ENCODE results near the gene DBI.
"Not testable (repeated sequence)": the region's sequence is repeated elsewhere in the genome, so short reads cannot be mapped to it uniquely, and the experiment has no call there.

DBI gene

DNA sequence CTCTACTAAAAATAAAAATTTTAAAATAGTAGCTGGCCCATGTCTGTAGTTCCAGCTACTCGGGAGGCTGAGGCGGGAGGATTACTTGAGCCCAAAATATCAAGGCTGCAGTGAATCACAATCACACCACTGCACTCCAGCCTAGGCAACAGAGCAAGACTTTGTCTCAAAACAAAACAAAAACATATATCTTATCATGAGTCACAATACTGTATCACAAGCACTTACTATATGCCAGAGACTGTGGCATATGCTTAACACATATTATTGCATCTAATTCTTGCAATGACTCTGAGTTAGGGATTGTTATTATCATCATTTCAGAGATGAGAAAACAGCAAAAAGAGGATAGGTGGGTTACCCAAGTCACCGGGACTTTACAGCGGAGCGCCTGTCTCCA lies 35.3 kb downstream of the DBI start:
- no peak for DNase-seq (ENCODE audit: low spot score)

DNA sequence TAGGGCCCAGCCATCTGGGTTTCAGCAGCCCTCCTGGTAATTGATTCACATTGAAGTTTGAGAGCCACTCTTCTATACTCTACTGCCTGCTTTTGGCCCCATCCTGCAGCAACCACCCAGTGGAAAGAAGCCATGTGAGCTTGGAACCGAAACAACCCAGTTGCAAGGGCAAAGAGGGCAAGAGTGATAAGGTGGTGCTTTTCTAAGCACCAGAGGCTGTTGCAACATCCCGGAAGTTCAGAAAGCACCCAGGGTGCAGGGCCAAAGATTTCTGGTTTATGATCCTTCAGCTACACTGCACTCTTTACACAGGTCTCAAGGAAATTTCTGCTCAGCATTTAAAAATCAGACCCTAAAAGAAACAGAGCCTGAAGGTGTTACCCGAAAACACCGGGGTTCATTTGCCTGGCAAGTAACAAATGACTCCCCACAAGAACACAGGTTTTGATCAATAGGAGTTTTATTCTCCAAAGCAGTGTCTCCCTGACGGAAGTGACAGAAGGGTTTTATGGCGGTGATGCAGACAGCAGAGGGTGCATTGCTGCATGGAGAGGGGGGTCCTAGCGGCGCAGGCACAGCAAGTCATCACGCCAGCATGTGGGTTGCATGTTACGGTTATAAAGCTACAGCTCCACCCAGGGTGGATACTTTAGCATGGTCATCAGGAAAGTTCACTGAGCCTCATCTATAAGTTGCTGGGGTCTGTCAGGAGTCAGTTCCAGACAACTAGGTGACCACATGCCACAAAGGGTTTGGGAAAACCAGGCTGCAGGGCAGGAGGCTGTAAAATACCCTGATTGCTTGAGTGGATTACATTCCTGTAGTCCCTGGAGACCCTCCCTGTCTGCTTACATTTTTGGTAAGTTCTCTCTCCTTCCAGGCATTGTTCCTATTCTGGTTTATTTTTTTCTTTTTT lies 36.1 kb downstream of the DBI start:
- DNase-seq (ENCODE audit: low spot score) = peak; percentile 64

DNA sequence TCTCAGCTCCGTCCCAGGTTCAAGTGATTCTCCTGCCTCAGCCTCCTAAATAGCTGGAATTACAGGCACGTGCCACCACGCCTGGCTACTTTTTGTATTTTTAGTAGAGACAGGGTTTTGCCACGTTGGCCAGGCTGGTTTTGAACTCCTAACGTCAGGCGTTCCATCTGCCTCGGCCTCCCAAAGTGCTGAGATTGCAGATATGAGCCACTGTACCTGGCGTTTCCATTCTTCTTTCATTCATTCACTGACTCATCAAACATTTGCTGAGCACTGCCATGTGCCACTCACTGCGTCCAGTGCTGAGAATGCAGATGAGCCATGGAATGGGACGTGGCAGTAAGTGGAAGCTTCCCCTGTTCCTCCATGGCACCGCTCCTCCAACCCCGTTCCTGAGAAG lies 36.8 kb downstream of the DBI start:
- DNase-seq (ENCODE audit: low spot score) = not testable (repeated sequence)

DNA sequence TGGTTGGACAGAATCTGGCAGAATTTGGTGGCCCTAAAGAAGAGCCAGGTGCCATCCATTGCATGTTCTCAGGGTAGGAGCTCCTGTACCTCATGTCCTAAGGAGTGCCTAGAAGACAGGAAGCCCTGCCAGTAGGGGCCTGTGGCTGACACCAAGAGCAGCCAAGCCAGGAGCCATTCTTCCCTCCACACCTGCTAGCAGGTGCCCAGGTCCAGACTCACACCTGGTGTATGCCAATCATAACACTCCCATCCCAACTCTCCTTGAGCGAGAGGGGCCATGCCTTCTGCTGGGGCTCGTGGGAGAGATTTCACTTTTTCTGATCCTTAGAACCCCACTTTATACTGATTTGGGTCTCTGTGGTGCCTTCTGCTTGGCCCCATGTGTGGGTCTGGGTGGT lies 38.4 kb downstream of the DBI start:
- no peak for DNase-seq (ENCODE audit: low spot score)

DNA sequence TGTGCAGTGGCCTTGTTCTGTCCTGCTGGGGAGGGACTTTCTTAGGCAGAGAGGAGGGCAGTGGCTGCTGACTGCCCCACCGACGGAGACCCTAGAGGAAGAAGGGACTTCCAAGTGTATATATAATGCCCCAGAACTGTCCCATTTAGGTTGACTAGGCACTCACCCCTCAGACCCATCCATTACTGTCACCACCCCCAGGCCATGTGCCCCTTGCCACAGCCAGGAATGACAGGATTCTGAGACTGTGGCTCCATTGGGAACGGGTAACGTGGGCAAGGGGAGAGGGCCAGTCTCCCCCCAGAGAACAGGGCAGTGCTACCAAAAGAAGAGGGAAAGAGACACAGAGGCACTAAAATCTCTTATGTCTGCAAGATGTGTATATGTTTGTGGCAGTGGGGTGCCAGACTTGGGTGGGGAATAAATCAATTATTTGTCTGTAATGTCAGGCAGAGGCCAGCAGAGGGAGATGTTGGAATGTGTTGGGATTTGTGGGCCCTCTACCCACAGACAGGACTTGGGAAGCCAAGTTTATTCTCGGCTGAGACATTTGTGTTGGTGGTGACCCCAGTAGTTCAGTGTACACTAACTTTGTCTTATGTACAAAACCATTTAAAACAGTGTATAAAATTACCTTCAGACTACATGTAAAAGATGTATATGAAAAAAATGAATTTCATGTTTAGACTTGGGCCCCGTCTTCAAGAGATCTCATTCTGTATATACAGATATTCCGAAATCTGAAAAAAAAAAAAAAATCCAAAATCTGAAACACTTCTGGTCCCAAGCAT lies 40.8 kb downstream of the DBI start:
- DNase-seq (ENCODE audit: low spot score) = no peak

DNA sequence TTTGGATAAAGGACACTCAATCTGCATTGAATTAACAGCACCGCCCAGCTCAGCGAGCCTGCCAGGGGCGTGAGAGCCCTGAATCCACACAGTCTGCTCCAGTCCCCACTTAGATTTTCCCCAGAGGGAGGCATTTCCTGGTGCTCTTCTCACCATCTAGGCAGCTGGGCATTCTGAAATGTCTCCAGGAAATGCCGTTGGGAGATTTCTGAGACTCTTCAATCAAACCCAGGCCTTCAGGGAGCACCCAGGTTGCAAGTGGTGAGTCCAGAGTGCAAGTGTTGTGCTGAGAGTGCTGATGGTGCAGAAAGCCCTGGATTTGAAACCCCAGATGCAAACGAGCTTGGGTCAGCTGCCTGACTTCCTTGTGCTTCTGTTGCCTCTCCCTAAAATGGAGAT lies 41.4 kb downstream of the DBI start:
- DNase-seq (ENCODE audit: low spot score) = no peak

DNA sequence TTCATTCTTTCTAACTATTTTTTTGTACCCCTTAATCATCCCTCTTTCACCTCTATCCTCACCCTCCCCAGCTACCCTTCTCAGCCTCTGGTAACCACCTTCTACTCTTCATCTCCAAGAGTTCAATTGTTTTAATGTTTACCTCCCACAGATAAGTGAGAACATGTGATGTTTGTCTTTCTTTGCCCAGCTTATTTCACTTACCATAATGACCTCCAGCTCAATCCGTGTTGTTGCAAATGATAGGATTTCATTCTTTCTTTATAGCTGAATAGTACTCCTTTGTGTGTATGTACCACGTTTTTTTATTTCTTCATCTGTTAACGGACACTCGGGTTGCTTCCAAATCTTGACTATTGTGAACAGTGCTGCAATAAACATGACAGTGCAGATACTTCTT lies 42.7 kb downstream of the DBI start:
- no peak for DNase-seq (ENCODE audit: low spot score)

DNA sequence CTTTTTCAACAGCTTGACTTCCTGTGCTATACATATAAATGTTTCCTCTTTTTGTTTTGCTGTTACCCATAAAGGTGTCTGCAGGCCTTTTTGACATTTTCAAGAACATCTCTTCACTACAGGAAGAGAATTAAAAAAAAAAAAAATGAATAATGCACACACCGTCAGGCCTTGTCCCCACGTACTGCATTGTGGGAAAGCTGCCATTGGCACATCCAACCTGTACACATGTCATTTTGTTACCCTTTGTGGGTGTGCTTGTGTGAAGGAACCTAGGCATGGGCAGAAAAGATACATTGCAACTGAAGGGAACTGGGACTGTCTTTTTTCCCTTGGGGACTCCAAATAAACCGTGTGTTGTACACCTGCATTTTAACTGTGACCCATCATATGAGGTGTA lies 48.1 kb downstream of the DBI start:
- no peak for DNase-seq (ENCODE audit: low spot score)

DNA sequence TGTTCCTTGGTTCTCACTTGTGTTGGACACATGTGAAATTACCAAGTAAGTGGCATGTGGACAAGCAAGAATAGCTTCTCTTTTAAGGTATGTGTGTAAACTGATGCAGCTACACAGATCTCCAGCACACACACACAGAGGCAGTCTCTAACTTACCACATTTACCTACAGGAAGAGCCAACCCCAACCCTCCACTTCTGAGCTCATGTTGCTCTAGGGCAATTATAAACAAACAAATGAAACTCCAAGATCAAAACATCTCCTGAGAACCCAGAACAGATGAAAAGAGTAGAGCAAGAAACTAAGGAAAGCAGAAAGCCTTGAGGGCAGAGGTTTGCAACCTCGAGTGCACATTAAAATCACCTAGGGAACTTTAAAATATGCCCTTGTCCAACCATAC lies 48.9 kb downstream of the DBI start:
- DNase-seq (ENCODE audit: low spot score) = no peak

DNA sequence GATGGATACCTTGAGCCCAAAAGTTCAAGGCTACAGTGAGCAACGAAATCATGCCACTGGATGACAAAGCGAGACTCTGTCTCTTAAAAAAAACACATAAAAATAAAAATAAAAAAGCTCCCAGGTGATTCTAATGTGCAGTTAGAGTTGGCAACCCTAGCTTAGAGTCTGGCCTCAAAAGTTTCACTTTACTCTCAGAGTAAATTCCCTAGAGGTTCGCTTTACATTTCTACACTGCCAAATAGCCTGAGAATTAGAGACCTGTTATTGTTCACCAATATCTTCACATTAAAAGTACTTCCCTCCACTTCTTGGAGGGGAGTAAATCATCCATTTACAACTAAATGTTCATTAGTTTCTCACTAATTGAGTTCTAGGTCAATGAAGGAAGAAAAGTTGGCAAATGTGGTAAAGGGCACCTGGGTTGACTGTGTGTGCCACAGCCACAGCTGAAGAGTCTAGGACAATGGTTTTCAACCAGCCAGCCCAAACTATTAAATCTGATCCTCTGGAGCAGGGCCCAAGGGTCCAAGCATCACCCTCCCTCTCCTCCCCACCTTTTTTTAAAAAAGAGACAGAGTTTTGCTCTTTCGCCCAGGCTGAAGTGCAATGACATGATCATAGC lies 49.6 kb downstream of the DBI start:
- no peak for DNase-seq (ENCODE audit: low spot score)

DNA sequence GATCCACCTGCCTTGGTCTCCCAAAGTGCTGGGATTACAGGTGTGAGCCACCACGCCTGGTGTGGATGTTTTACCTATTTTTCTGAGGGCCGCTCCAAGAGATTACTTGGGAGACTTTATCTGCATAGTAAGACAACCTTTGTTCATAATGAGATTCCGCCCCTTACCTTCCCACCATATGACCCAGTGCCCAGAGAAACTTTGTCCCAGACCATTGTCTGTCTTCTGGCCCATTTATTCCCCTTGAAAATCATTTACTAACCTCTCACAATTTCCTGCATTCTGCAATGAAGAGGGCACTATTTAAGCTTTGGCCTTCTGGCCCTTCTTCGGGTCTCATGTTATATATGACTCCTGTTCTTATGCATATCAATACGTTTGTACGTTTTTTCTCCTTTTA lies 51.1 kb downstream of the DBI start:
- no peak for DNase-seq (ENCODE audit: low spot score)

DNA sequence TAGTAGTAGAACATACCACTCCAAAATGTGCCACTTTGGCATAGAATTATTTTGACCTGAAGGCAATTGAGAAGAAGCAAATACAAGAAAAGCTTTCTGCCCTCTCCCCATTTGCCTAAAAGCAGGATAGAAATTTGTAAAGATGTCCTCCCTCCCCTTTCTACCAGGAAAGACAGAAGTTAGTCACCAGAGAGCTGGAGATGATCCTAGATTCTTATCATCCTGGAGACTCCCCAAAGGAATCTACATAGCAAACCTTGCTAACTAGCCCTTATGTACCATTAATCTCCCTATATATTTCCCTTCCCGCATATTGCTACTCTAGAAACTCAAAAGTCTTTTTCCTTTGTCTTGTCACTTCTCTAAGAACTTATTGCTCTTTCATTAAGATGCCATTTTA lies 52.3 kb downstream of the DBI start:
- DNase-seq (ENCODE audit: low spot score) = no peak

DNA sequence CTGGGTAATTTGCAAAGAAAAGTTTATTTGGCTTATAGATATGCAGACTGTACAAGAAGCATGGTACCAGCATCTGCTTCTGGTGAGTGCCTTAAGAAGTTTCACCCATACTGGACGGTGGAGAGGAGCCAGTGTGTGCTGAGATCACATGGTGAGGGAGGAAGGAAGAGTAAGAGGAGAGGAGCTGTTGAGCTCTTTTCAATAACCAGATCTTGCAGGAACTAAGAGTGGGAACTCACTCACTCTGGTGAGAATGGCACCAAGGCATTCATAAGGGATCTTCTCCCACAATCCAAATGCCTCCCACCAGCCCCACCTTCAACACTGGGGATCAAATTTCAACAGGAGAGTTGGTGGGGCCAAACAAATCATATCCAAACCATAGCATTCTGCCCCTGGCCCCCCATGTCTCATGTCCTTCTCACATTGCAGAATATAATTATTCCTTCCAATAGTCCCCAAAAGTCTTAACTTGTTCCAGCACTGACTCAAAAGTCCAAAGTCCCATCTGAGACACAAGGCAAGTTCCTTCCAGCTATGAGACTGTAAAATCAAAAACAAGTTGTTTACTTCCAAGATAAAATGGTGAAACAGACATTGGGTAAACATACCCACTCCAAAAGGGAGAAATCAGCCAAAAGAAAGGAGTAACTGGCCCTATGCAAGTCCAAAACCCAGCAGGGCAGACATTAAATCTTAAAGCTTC lies 53.2 kb downstream of the DBI start:
- no peak for DNase-seq (ENCODE audit: low spot score)

DNA sequence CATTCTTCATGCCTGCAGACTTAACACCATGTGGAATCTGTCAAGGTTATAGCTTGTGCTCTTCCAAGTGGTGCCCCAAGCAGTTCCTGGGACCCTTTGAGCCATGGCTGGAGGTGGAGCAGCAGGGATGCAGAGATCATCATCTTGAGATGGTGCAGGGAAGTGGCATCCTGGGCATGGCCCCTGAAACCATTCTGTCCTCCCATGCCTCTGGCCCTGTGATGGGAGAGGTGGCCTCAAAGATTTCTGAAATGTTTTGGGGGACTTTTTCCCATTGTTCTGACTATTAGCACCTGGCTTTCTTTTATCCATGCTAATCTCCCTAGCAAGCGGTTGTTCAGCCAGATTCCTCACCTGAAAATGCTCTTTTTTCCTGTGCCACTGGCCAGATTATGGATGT lies 54.5 kb downstream of the DBI start:
- no peak for DNase-seq (ENCODE audit: low spot score)

DNA sequence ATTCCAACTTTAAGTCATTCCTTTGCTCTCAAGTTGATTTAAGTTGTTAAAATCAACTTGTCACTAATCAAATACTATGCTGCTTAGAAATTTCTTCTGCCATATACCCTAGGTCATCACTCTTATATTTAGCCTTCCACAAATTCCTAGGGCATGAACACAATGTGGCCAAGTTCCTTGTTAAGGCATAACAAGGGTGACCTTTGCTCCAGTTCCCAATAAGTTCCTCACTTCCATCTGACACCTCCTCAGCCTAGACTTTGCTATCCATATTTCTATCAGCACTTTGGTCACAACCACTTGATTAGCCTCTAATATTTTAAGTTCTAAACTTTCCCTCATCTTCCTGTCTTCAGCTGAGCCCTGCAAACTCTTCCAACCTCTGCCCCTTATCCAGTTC lies 55.0 kb downstream of the DBI start:
- DNase-seq (ENCODE audit: low spot score) = no peak

Data from HuH-7.5 (cell line).